CD4-positive, alpha-beta T cell treated with Interleukin-1 beta for 1 hour (primary cell): ENCODE data around the gene AGMO.

ENCODE experiments used
- DNase-seq, 2 donors: peaks; one replicate each; pipeline ENCODE4 v3.0.0-alpha.2; 2020 to 2022

Gene AGMO

GRCh38 chr7:15378494-15379145 lies 183.2 kb downstream of the AGMO start:
- DNase-seq: no peak

GRCh38 chr7:15376600-15376999 lies 185.2 kb downstream of the AGMO start:
- DNase-seq: no peak

GRCh38 chr7:15370441-15370840 lies 191.4 kb downstream of the AGMO start:
- no peak for DNase-seq

- no peak for DNase-seq
Measured at GRCh38 chr7:15368653-15369052, 193.2 kb downstream of the AGMO start.

GRCh38 chr7:15367897-15368296 lies 193.9 kb downstream of the AGMO start:
- no peak for DNase-seq

GRCh38 chr7:15358112-15358511 lies 203.7 kb downstream of the AGMO start:
- DNase-seq: no peak

GRCh38 chr7:15352421-15353206 lies 209.2 kb downstream of the AGMO start:
- DNase-seq: no peak

- DNase-seq: no peak
Measured at GRCh38 chr7:15345216-15345615, 216.6 kb downstream of the AGMO start.

- no peak for DNase-seq
Measured at GRCh38 chr7:15341817-15342216, 220.0 kb downstream of the AGMO start.

GRCh38 chr7:15336146-15336545 lies 225.7 kb downstream of the AGMO start:
- DNase-seq: no peak

GRCh38 chr7:15335390-15335789 lies 226.4 kb downstream of the AGMO start:
- no peak for DNase-seq

GRCh38 chr7:15334536-15335263 lies 227.1 kb downstream of the AGMO start:
- DNase-seq: no peak

- no peak for DNase-seq
Measured at GRCh38 chr7:15332956-15333355, 228.9 kb downstream of the AGMO start.

GRCh38 chr7:15330943-15331342 lies 230.9 kb downstream of the AGMO start:
- DNase-seq: no peak

GRCh38 chr7:15327001-15327400 lies 234.8 kb downstream of the AGMO start:
- no peak for DNase-seq

- DNase-seq: no peak
Measured at GRCh38 chr7:15326044-15326644, 235.7 kb downstream of the AGMO start.

GRCh38 chr7:15323550-15323949 lies 238.3 kb downstream of the AGMO start:
- no peak for DNase-seq

- no peak for DNase-seq
Measured at GRCh38 chr7:15317215-15317614, 244.6 kb downstream of the AGMO start.

GRCh38 chr7:15315678-15316077 lies 246.1 kb downstream of the AGMO start:
- no peak for DNase-seq

- no peak for DNase-seq
Measured at GRCh38 chr7:15314922-15315321, 246.9 kb downstream of the AGMO start.

- no peak for DNase-seq
Measured at GRCh38 chr7:15313361-15313760, 248.5 kb downstream of the AGMO start.

- DNase-seq: no peak
Measured at GRCh38 chr7:15309872-15310271, 251.9 kb downstream of the AGMO start.

- no peak for DNase-seq
Measured at GRCh38 chr7:15308821-15309220, 253.0 kb downstream of the AGMO start.

- no peak for DNase-seq
Measured at GRCh38 chr7:15306296-15306695, 255.5 kb downstream of the AGMO start.
